Tibial artery (tissue), 4 donors: ENCODE data around the gene ESAM.
"Not testable (repeated sequence)": the region's sequence is repeated elsewhere in the genome, so short reads cannot be mapped to it uniquely, and the experiment has no call there.

Source experiments
- DNase-seq, 2 donors: peaks; one replicate each; pipeline ENCODE4 v3.0.0-alpha.2; 2019
- H3K27ac ChIP-seq, 2 donors: fragments of 200-600 bp; sonication (generic) in 1 of 2; 1 replicate in 1 of 2; 2 replicates in 1 of 2; pipeline ENCODE4 v1.5.1; 2018 to 2019; ENCODE audit warnings: mild to moderate bottlenecking in 1 of 2
- H3K27me3 ChIP-seq, 2 donors: fragments of 200-600 bp; sonication (generic) in 1 of 2; one replicate each; pipeline versions ENCODE4 v1.5.1 to v1.6.0; 2016 to 2019
- H3K36me3 ChIP-seq, 3 donors: fragments of 200-600 bp; sonication (generic) in 2 of 3; one replicate each; pipeline ENCODE4 v1.5.1; 2016 to 2019; ENCODE audit warnings: mild to moderate bottlenecking in 2 of 3
- H3K4me1 ChIP-seq, 4 donors: fragments of 200-600 bp; sonication (generic) in 2 of 4; 1 replicate in 3 of 4; 2 replicates in 1 of 4; pipeline ENCODE4 v1.5.1; 2016 to 2019
- H3K4me3 ChIP-seq, 2 donors: fragments of 200-600 bp; sonication (generic) in 1 of 2; 1 replicate in 1 of 2; 2 replicates in 1 of 2; pipeline ENCODE4 v1.5.1; 2018 to 2019; ENCODE audit warnings: mild to moderate bottlenecking in 2 of 2
- H3K9me3 ChIP-seq, 3 donors: fragments of 200-600 bp; sonication (generic) in 1 of 3; one replicate each; pipeline ENCODE4 v1.5.1; 2016 to 2019
- intact Hi-C: fragments of 100-400 bp; cut with DNase I; formaldehyde crosslinking; loops from one replicate; pipeline ENCODE4 v1.15.0; 2023; ENCODE audit warnings: low total_unique reads
- TF ChIP-seq, protein P1 (sequence below), 2 experiments: fragments of 200-600 bp in 1 of 2; fragments of 450-650 bp in 1 of 2; IDR thresholded peaks; one replicate each; pipeline ENCODE4 v1.5.1; 2017 to 2019; ENCODE audit warnings: antibody characterized with exemption in 2 of 2, mild to moderate bottlenecking in 1 of 2, moderate library complexity in 1 of 2

The ESAM gene

DNA sequence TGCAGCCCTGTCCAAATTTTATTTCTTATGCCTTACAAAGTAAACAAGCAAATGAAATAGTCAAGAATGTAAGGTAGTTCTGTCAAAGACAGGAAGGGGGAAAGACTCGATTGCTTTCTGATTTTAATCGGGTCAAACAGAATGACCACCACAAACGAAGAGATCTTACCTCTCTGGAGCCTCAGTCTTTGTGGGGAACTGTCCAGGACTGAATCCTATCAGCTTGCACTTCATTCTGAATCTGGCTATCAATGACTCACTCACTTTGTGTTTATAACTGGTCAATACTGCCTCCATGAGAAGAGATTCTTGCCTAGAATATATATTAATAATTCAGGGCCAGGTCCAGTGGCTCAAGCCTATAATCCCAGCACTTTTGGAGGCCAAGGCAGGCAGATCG, 20.9 kb upstream of the ESAM start:
- intact Hi-C loops = no loop called here
- Histone ChIP-seq H3K27me3 (no peaks in the 10 kb centered on the region), H3K27ac (no peak overlapping the region), H3K4me1 (peaks cover 0 to 27% (median 6%) of the 10 kb centered on the region in 4 donors), H3K36me3 (no peaks in the 10 kb centered on the region), H3K9me3 (no peaks in the 10 kb centered on the region), H3K4me3 (no peak overlapping the region)
- no peak for DNase-seq
- TF ChIP-seq, protein P1, sequence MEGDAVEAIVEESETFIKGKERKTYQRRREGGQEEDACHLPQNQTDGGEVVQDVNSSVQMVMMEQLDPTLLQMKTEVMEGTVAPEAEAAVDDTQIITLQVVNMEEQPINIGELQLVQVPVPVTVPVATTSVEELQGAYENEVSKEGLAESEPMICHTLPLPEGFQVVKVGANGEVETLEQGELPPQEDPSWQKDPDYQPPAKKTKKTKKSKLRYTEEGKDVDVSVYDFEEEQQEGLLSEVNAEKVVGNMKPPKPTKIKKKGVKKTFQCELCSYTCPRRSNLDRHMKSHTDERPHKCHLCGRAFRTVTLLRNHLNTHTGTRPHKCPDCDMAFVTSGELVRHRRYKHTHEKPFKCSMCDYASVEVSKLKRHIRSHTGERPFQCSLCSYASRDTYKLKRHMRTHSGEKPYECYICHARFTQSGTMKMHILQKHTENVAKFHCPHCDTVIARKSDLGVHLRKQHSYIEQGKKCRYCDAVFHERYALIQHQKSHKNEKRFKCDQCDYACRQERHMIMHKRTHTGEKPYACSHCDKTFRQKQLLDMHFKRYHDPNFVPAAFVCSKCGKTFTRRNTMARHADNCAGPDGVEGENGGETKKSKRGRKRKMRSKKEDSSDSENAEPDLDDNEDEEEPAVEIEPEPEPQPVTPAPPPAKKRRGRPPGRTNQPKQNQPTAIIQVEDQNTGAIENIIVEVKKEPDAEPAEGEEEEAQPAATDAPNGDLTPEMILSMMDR (IDR thresholded peaks at IDR 0.05) = no peak

DNA sequence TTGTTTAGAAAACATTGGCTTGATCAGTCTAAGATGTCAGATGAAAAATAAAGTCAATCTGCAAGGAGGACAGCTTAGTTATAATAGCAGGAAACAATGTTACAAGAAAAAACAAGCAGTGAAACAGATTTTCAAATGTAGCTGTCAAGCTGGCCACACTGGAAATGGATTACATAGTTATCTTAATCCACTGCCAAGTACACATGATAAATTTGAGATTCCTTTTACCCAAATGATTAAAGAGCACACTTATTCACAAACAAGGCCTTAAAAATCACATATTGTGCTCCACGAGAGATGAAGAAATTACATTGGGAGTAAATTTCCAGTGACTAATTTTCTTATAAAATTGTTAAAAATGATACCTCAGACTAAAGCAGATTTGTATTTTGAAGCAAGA, 17.5 kb upstream of the ESAM start:
- Histone ChIP-seq H3K36me3 (no peaks in the 10 kb centered on the region), H3K9me3 (no peaks in the 10 kb centered on the region), H3K27ac (peak overlapping the region in 1 of 2 donors; percentile 80), H3K4me1 (peaks cover 0 to 60% (median 12%) of the 10 kb centered on the region in 4 donors), H3K27me3 (no peaks in the 10 kb centered on the region), H3K4me3 (no peak overlapping the region)
- TF ChIP-seq, protein P1 (IDR thresholded peaks at IDR 0.05) = no peak
- intact Hi-C loops = no loop called here
- DNase-seq = no peak

GRCh38 chr11:124778281-124778680, 16.2 kb upstream of the ESAM start:
- Histone ChIP-seq H3K27me3 (no peaks in the 10 kb centered on the region), H3K36me3 (no peaks in the 10 kb centered on the region), H3K27ac (peak overlapping the region; percentile 70 to 80), H3K4me1 (peaks cover 0 to 65% (median 12%) of the 10 kb centered on the region in 4 donors), H3K9me3 (no peaks in the 10 kb centered on the region), H3K4me3 (no peak overlapping the region)
- TF ChIP-seq, protein P1 (IDR thresholded peaks at IDR 0.05) = no peak
- DNase-seq = no peak
- intact Hi-C loops = no loop called here

DNA sequence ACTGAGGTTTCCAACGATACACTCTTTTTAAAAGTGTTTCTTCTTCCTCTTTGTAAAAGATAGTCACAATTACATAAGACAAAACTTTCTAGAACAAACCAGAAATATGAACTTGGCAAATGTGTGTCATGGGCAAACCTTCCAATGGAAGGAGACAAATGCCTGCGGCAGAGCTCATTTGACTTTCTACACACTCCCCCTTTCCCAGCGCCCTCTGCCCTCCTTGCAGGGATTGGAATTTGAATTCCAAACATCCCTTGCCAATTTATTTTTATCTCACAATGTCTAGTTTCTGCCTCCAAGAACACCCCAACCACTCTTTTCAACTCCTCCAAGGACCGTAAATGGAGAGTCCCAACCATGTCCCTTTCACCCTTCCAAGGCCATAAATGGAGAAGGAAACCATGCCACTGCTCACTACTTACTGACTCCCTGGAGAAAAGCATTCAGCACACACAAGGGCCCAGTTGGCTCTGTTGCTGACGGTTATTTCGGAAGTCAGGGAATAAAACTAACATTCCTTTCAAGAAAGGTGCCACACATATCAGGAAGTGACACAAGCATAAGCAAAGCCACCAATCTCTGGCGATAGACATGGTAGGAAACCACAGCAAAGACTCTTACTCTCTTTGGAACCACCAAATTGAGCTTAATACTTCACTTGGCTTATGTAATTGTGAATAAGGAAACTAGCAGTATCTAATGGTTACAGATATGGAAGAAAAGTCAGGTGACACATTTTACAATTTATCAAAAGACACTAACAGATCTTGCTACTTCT, 15.0 kb upstream of the ESAM start:
- Histone ChIP-seq H3K27ac (peak overlapping the region; percentile 70 to 80), H3K4me1 (peaks cover 0 to 65% (median 12%) of the 10 kb centered on the region in 4 donors), H3K36me3 (peaks cover 0 to 7% (median 0%) of the 10 kb centered on the region in 3 donors), H3K9me3 (no peaks in the 10 kb centered on the region), H3K27me3 (no peaks in the 10 kb centered on the region), H3K4me3 (no peak overlapping the region)
- DNase-seq = peak in 1 of 2 donors; percentile 81
- TF ChIP-seq, protein P1 (IDR thresholded peaks at IDR 0.05) = no peak
- intact Hi-C loops = no loop called here

DNA sequence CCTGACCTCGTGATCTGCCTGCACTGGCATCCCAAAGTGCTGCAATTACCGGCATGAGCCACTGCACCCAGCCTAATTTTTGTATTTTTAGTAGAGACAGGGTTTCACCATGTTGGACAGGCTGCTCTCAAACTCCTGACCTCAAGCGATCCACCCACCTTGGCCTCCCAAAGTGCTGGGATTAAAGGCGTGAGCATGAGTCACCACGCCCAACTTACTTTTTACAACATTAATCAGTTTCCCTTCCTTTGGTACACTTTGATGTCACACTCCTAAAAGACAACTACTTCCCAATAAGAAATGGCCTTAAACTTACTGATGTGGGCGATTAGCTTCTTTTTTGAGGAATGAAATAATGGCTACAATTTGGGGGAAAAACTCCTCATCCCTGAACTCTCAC, 8.9 kb upstream of the ESAM start:
- H3K9me3 ChIP-seq, H3K27me3 ChIP-seq, DNase-seq, intact Hi-C loops, H3K4me3 ChIP-seq: not testable (repeated sequence)
- Histone ChIP-seq H3K36me3 (peaks cover 13 to 39% (median 25%) of the 10 kb centered on the region in 3 donors), H3K27ac (peak overlapping the region; percentile 23 to 56), H3K4me1 (peaks cover 0 to 36% (median 5%) of the 10 kb centered on the region in 4 donors)
